Mesenchymal stem cell (in vitro differentiated cells and primary cell): ENCODE data around the gene FBP2.

Source experiments
- DNase-seq: peaks from one replicate; pipeline ENCODE4 v3.0.0-alpha.2; 2013
- H2AFZ ChIP-seq: one replicate; pipeline ENCODE4 v1.6.1; 2013; ENCODE audit warnings: low read depth, mild to moderate bottlenecking, control low read depth, inconsistent platforms, low read length, moderate library complexity
- H2AK5ac ChIP-seq: 2 replicates; pipeline ENCODE4 v1.6.1; 2013; ENCODE audit warnings: low read length, moderate library complexity, mild to moderate bottlenecking, inconsistent platforms; ENCODE audit not compliant: severe bottlenecking
- H2BK120ac ChIP-seq: one replicate; pipeline ENCODE4 v1.6.1; 2013; ENCODE audit warnings: low read depth, mild to moderate bottlenecking, inconsistent platforms, low read length, moderate library complexity
- H2BK12ac ChIP-seq, 2 experiments: one replicate each; pipeline ENCODE4 v1.6.1; 2013; ENCODE audit warnings: inconsistent platforms in 2 of 2, low read length in 2 of 2, mild to moderate bottlenecking in 2 of 2, moderate library complexity in 2 of 2, control low read depth in 1 of 2
- H2BK15ac ChIP-seq: one replicate; pipeline ENCODE4 v1.6.1; 2013; ENCODE audit warnings: mild to moderate bottlenecking, low read depth, inconsistent platforms; ENCODE audit not compliant: poor library complexity, severe bottlenecking
- H2BK5ac ChIP-seq: 2 replicates; pipeline ENCODE4 v1.6.1; 2013; ENCODE audit warnings: low read depth, mild to moderate bottlenecking, low read length, control low read depth, inconsistent platforms; ENCODE audit not compliant: poor library complexity, severe bottlenecking
- H3K14ac ChIP-seq, 2 experiments: one replicate each; pipeline ENCODE4 v1.6.1; 2013; ENCODE audit warnings: inconsistent platforms in 2 of 2, low read length in 2 of 2, control low read depth in 1 of 2, mild to moderate bottlenecking in 1 of 2, moderate library complexity in 1 of 2
- H3K18ac ChIP-seq, 2 experiments: one replicate each; pipeline ENCODE4 v1.6.1; 2013; ENCODE audit warnings: inconsistent platforms in 2 of 2, low read length in 2 of 2, control low read depth in 1 of 2, low read depth in 1 of 2, mild to moderate bottlenecking in 1 of 2
- H3K23ac ChIP-seq, 2 experiments: one replicate each; pipeline ENCODE4 v1.6.1; 2013; ENCODE audit warnings: inconsistent platforms in 2 of 2, low read length in 2 of 2, mild to moderate bottlenecking in 2 of 2, moderate library complexity in 2 of 2, control low read depth in 1 of 2
- H3K27ac ChIP-seq: 2 replicates; pipeline ENCODE4 v1.5.1; 2013; ENCODE audit warnings: mild to moderate bottlenecking, moderate library complexity, low read length, control low read depth, inconsistent platforms; ENCODE audit not compliant: poor library complexity, severe bottlenecking
- H3K27me3 ChIP-seq, 2 experiments: 2 replicates each; pipeline versions ENCODE4 v1.6.1 to v1.7.0; 2013; ENCODE audit warnings: low read length in 2 of 2, mild to moderate bottlenecking in 2 of 2, moderate library complexity in 2 of 2, control low read depth in 1 of 2, inconsistent platforms in 1 of 2; ENCODE audit not compliant: control insufficient read depth in 1 of 2, insufficient read depth in 1 of 2
- H3K36me3 ChIP-seq, 2 experiments: 2 replicates each; pipeline versions ENCODE4 v1.6.1 to v1.7.0; 2013; ENCODE audit warnings: low read length in 2 of 2, control low read depth in 1 of 2, inconsistent platforms in 1 of 2, low read depth in 1 of 2, mild to moderate bottlenecking in 1 of 2; ENCODE audit not compliant: insufficient read depth in 2 of 2, control insufficient read depth in 1 of 2
- H3K4ac ChIP-seq, 2 experiments: one replicate each; pipeline ENCODE4 v1.6.1; 2013; ENCODE audit warnings: inconsistent platforms in 2 of 2, low read length in 2 of 2, mild to moderate bottlenecking in 2 of 2, moderate library complexity in 2 of 2, control low read depth in 1 of 2, low read depth in 1 of 2
- H3K4me1 ChIP-seq: 2 replicates; pipeline ENCODE4 v1.6.1; 2013; ENCODE audit warnings: low read depth, low read length, control low read depth; ENCODE audit not compliant: control insufficient read depth, insufficient read depth
- H3K4me2 ChIP-seq: 2 replicates; pipeline ENCODE4 v1.6.1; 2013; ENCODE audit warnings: low read length, mild to moderate bottlenecking, inconsistent platforms; ENCODE audit not compliant: poor library complexity, severe bottlenecking
- H3K4me3 ChIP-seq, 2 experiments: 2 replicates each; pipeline versions ENCODE4 v1.5.1 to v1.7.0; 2013; ENCODE audit warnings: low read length in 2 of 2, mild to moderate bottlenecking in 2 of 2, control low read depth in 1 of 2, low read depth in 1 of 2; ENCODE audit not compliant: insufficient read depth in 1 of 2
- H3K79me1 ChIP-seq: replicated peaks from 2 replicates; pipeline ENCODE4 v1.6.1; 2013; ENCODE audit warnings: mild to moderate bottlenecking, control low read depth, low read length, inconsistent platforms; ENCODE audit not compliant: poor library complexity, severe bottlenecking
- H3K9ac ChIP-seq: 2 replicates; pipeline ENCODE4 v1.7.0; 2013; ENCODE audit warnings: mild to moderate bottlenecking, low read length, moderate library complexity
- H3K9me3 ChIP-seq: 2 replicates; pipeline ENCODE4 v1.7.0; 2013; ENCODE audit warnings: mild to moderate bottlenecking, low read length; ENCODE audit not compliant: control insufficient read depth
- H4K8ac ChIP-seq: one replicate; pipeline ENCODE4 v1.6.1; 2013; ENCODE audit warnings: inconsistent platforms, mild to moderate bottlenecking, low read length, moderate library complexity
- H4K91ac ChIP-seq: one replicate; pipeline ENCODE4 v1.6.1; 2013; ENCODE audit warnings: mild to moderate bottlenecking, low read length, inconsistent platforms
- WGBS: methylation state at CpG from one replicate; pipeline ENCODE4 v1.1.7; 2013; ENCODE audit warnings: mixed read lengths; 5-methylcytosine and 5-hydroxymethylcytosine counted together

The FBP2 gene

DNA sequence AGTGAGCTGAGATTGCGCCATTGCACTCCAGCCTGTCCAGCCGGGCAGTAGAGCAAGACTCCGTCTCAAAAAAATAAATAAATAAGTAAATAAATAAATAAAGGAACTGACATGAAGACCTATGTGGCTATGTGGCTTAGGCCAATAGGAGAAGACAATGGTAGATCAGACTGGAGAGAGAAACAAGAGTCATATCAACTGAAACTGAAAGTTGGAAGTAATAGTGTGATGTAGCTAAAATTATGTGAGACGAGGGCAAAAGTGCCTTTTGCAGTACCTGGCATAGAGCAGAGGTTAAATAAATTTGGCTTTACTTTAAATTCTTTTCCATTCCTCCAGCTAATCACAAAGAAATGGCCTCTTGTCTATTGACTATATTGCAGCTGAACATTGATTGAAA is 7.3 kb downstream of the FBP2 start:
- Histone ChIP-seq H3K36me3 (no peaks in the 10 kb centered on the region), H2AFZ (no peak overlapping the region), H3K79me1 (no peaks in the 10 kb centered on the region), H2BK15ac (no peak overlapping the region), H3K9me3 (no peaks in the 10 kb centered on the region), H3K27me3 (peaks cover 0 to 3% of the 10 kb centered on the region in 2 experiments), H3K4me2 (no peak overlapping the region), H3K4ac (no peak overlapping the region), H2AK5ac (no peak overlapping the region), H4K8ac (no peak overlapping the region), H3K9ac (peak overlapping the region; percentile 54), H3K27ac (peak overlapping the region; percentile 17), H3K18ac (no peak overlapping the region), H2BK5ac (no peak overlapping the region), H3K14ac (no peak overlapping the region), H2BK120ac (no peak overlapping the region), H4K91ac (no peak overlapping the region), H3K4me1 (peaks cover 6% of the 10 kb centered on the region), H3K23ac (no peak overlapping the region), H2BK12ac (no peak overlapping the region), H3K4me3 (peak overlapping the region in 1 of 2 experiments; percentile 61)
- 100% methylated on average over 1 of the region's 4 CpGs for WGBS
- no peak for DNase-seq

DNA sequence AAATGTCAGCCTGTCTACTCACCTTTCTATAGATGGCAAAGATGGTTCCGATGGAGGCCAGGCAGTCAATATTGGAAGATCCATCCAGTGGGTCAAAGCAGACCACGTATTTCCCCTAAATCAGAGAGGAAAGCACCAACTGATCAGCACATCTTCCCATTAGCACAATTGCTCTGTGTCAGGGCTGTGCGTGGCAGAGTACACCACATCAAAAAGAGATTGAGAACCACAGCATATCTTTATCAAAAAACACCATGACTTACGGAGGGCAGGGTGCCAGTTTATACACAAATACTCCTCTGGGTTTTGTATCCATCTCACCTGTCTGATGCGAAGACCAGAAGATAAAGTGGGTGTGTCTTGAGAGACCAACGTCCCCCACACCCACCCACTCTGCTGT is 9.1 kb downstream of the FBP2 start:
- H3K14ac ChIP-seq: no peak overlapping the region
- no peak overlapping the region for H2BK12ac ChIP-seq
- H3K27me3 ChIP-seq: peaks cover 0 to 3% of the 10 kb centered on the region in 2 experiments
- H2BK15ac ChIP-seq: no peak overlapping the region
- H2AFZ ChIP-seq: no peak overlapping the region
- no peak for DNase-seq
- H3K9me3 ChIP-seq: no peaks in the 10 kb centered on the region
- 85% methylated on average over 6 of the region's 6 CpGs for WGBS
- no peak overlapping the region for H3K18ac ChIP-seq
- no peak overlapping the region for H4K91ac ChIP-seq
- no peak overlapping the region for H2AK5ac ChIP-seq
- no peak overlapping the region for H3K4me2 ChIP-seq
- no peaks in the 10 kb centered on the region for H3K36me3 ChIP-seq
- H3K27ac ChIP-seq: no peak overlapping the region
- no peak overlapping the region for H2BK120ac ChIP-seq
- H3K23ac ChIP-seq: no peak overlapping the region
- H2BK5ac ChIP-seq: no peak overlapping the region
- H4K8ac ChIP-seq: no peak overlapping the region
- H3K79me1 ChIP-seq: no peaks in the 10 kb centered on the region
- peaks cover 6% of the 10 kb centered on the region for H3K4me1 ChIP-seq
- H3K4me3 ChIP-seq: no peak overlapping the region
- no peak overlapping the region for H3K4ac ChIP-seq
- H3K9ac ChIP-seq: no peak overlapping the region

DNA sequence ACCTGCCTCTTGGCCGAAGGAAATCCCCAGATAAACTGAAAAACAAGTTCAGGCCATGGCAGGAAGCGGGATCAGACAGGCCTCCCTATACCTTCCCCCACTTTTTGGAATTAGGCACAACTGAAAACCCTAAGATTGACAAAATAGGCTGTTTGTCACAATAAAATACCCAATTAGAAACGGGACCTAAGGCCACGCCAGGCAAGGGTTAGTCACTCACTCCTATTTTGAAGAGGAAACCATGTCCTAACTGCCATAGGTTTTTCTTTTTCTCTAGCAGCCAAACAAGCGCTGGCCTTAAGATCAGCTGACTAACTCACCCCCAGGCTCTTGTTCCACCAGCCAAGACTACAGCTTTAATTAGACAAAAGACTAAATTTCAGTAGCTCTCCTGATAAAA is 11.9 kb downstream of the FBP2 start:
- Histone ChIP-seq H2BK12ac (no peak overlapping the region), H3K18ac (no peak overlapping the region), H3K79me1 (no peaks in the 10 kb centered on the region), H2BK5ac (no peak overlapping the region), H4K91ac (no peak overlapping the region), H3K4me1 (peaks cover 4% of the 10 kb centered on the region), H3K9ac (no peak overlapping the region), H3K23ac (no peak overlapping the region), H3K27ac (no peak overlapping the region), H3K4me3 (no peak overlapping the region), H3K27me3 (peaks cover 0 to 3% of the 10 kb centered on the region in 2 experiments), H2BK15ac (no peak overlapping the region), H2BK120ac (no peak overlapping the region), H3K36me3 (no peaks in the 10 kb centered on the region), H3K4ac (no peak overlapping the region), H4K8ac (no peak overlapping the region), H3K9me3 (no peaks in the 10 kb centered on the region), H2AFZ (no peak overlapping the region), H2AK5ac (no peak overlapping the region), H3K14ac (no peak overlapping the region), H3K4me2 (no peak overlapping the region)
- DNase-seq: no peak
- WGBS: 83% methylated on average over 5 of the region's 5 CpGs

DNA sequence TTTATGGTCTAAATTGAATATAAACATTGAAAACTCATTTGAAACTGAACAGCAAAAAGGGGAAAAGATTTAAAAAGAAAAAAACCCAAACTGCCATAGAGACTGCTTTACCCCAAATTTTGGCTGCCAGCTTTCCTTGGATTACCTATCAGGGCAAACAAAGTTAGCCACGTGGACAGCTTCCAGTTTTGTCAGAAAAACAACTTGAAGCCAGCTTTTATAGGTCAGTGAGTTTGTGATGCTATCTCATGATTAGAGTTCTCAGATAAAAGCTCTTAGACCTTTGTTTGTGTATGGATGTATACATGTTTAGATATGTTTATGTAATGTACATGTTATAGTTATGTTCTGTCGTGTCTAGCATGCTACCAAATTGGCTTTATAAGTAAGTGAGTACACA is 16.1 kb downstream of the FBP2 start:
- Histone ChIP-seq H2AK5ac (no peak overlapping the region), H3K14ac (no peak overlapping the region), H3K23ac (no peak overlapping the region), H2BK12ac (no peak overlapping the region), H3K4me3 (no peak overlapping the region), H3K36me3 (no peaks in the 10 kb centered on the region), H2AFZ (no peak overlapping the region), H3K18ac (no peak overlapping the region), H4K91ac (no peak overlapping the region), H2BK120ac (no peak overlapping the region), H3K27me3 (no peaks in the 10 kb centered on the region), H2BK5ac (no peak overlapping the region), H3K4me1 (no peaks in the 10 kb centered on the region), H3K9ac (no peak overlapping the region), H3K4me2 (no peak overlapping the region), H4K8ac (no peak overlapping the region), H2BK15ac (no peak overlapping the region), H3K4ac (no peak overlapping the region), H3K79me1 (no peaks in the 10 kb centered on the region), H3K27ac (no peak overlapping the region), H3K9me3 (no peaks in the 10 kb centered on the region)
- DNase-seq: no peak
- WGBS: 62% methylated on average over 2 of the region's 2 CpGs
